OCI-LY3 (cell line): ENCODE data around the gene RPS6KC1.

Source experiments
- H2AFZ ChIP-seq: fragments of 200-600, 300-600 bp; shearing (Covaris generic); 2 replicates; pipeline ENCODE4 v1.6.0; 2014; ENCODE audit warnings: antibody characterized with exemption, low read depth, low read length
- H3K27ac ChIP-seq: fragments of 200-600, 300-600 bp; sonication (generic); 2 replicates; pipeline ENCODE4 v1.5.1; 2014; ENCODE audit warnings: mild to moderate bottlenecking, low read length, moderate library complexity, mixed read lengths
- H3K27me3 ChIP-seq: fragments of 200-600, 300-600 bp; sonication (generic); 2 replicates; pipeline ENCODE4 v1.6.1; 2014; ENCODE audit warnings: low read depth, low read length, mixed read lengths
- H3K36me3 ChIP-seq: fragments of 200-600, 300-600 bp; sonication (generic); replicated peaks from 2 replicates; pipeline ENCODE3; 2014; ENCODE audit warnings: low read depth, low read length, mixed read lengths
- H3K4me1 ChIP-seq: fragments of 300-600, 200-600 bp; sonication (generic); 2 replicates; pipeline ENCODE4 v1.6.1; 2014; ENCODE audit warnings: low read length, mixed read lengths
- H3K4me2 ChIP-seq: fragments of 200-600, 300-600 bp; sonication (generic); 2 replicates; pipeline ENCODE4 v1.6.1; 2014; ENCODE audit warnings: low read length, mixed read lengths
- H3K4me3 ChIP-seq: fragments of 300-600, 200-600 bp; sonication (generic); 2 replicates; pipeline ENCODE4 v1.5.1; 2014; ENCODE audit warnings: antibody characterized with exemption, mild to moderate bottlenecking, low read length, moderate library complexity
- H3K79me2 ChIP-seq: fragments of 300-600, 200-600 bp; shearing (Covaris generic); 2 replicates; pipeline ENCODE4 v1.6.1; 2014; ENCODE audit warnings: mild to moderate bottlenecking, low read length, mixed read lengths
- H3K9ac ChIP-seq: fragments of 300-600, 200-600 bp; shearing (Covaris generic); 2 replicates; pipeline ENCODE4 v1.6.0; 2014; ENCODE audit warnings: mild to moderate bottlenecking, low read length, moderate library complexity
- H3K9me3 ChIP-seq: fragments of 200-600, 300-600 bp; shearing (Covaris generic); 2 replicates; pipeline ENCODE4 v1.6.1; 2014; ENCODE audit warnings: low read length, mixed read lengths; ENCODE audit not compliant: insufficient read depth
- H4K20me1 ChIP-seq: fragments of 200-600, 300-600 bp; sonication (generic); 2 replicates; pipeline ENCODE4 v1.6.1; 2016; ENCODE audit warnings: low read length, mixed read lengths; ENCODE audit not compliant: insufficient read depth
- CTCF ChIP-seq: fragments of 200-600, 300-600 bp; sonication (generic); IDR thresholded peaks from 2 replicates; pipeline ENCODE4 v1.5.1; 2014; ENCODE audit warnings: antibody characterized with exemption, low read length, low read depth
- EZH2phosphoT487 ChIP-seq: fragments of 200-600 bp; shearing (Covaris generic); IDR thresholded peaks from 2 replicates; pipeline ENCODE4 v1.6.1; 2018; ENCODE audit warnings: antibody characterized with exemption, mixed run types, low read depth

The RPS6KC1 gene

GRCh38 chr1:213291526-213291925 lies 240.5 kb downstream of the RPS6KC1 start:
- TF ChIP-seq EZH2phosphoT487 (no peak), CTCF (no peak)
- H3K79me2 ChIP-seq = no peaks in the 10 kb centered on the region
- H3K4me1 ChIP-seq = no peaks in the 10 kb centered on the region
- no peak overlapping the region for H3K27ac ChIP-seq
- H3K9ac ChIP-seq = no peak overlapping the region
- no peak overlapping the region for H2AFZ ChIP-seq
- no peaks in the 10 kb centered on the region for H3K27me3 ChIP-seq
- H3K36me3 ChIP-seq = no peaks in the 10 kb centered on the region
- no peaks in the 10 kb centered on the region for H4K20me1 ChIP-seq
- H3K4me2 ChIP-seq = no peak overlapping the region
- H3K9me3 ChIP-seq = no peaks in the 10 kb centered on the region
- H3K4me3 ChIP-seq = no peak overlapping the region

GRCh38 chr1:213292614-213293013 lies 241.6 kb downstream of the RPS6KC1 start:
- H4K20me1 ChIP-seq = no peaks in the 10 kb centered on the region
- no peak overlapping the region for H3K4me2 ChIP-seq
- H3K79me2 ChIP-seq = no peaks in the 10 kb centered on the region
- TF ChIP-seq EZH2phosphoT487 (no peak), CTCF (no peak)
- H3K27me3 ChIP-seq = no peaks in the 10 kb centered on the region
- H3K9ac ChIP-seq = no peak overlapping the region
- H3K4me1 ChIP-seq = no peaks in the 10 kb centered on the region
- no peak overlapping the region for H3K27ac ChIP-seq
- peaks cover 5% of the 10 kb centered on the region for H3K36me3 ChIP-seq
- no peaks in the 10 kb centered on the region for H3K9me3 ChIP-seq
- no peak overlapping the region for H3K4me3 ChIP-seq
- H2AFZ ChIP-seq = no peak overlapping the region

- H3K9ac ChIP-seq = no peak overlapping the region
- H3K79me2 ChIP-seq = no peaks in the 10 kb centered on the region
- TF ChIP-seq EZH2phosphoT487 (no peak), CTCF (no peak)
- no peaks in the 10 kb centered on the region for H3K9me3 ChIP-seq
- H3K4me2 ChIP-seq = no peak overlapping the region
- H3K4me3 ChIP-seq = no peak overlapping the region
- H4K20me1 ChIP-seq = no peaks in the 10 kb centered on the region
- H3K4me1 ChIP-seq = no peaks in the 10 kb centered on the region
- H3K36me3 ChIP-seq = peaks cover 8% of the 10 kb centered on the region
- no peak overlapping the region for H3K27ac ChIP-seq
- no peak overlapping the region for H2AFZ ChIP-seq
- no peaks in the 10 kb centered on the region for H3K27me3 ChIP-seq
Measured at GRCh38 chr1:213295860-213296259, 244.8 kb downstream of the RPS6KC1 start.

- Histone ChIP-seq H3K4me1 (no peaks in the 10 kb centered on the region), H3K79me2 (no peaks in the 10 kb centered on the region), H3K36me3 (peaks cover 8% of the 10 kb centered on the region), H3K9me3 (no peaks in the 10 kb centered on the region), H3K4me2 (no peak overlapping the region), H3K9ac (no peak overlapping the region), H3K4me3 (no peak overlapping the region), H3K27ac (no peak overlapping the region), H4K20me1 (no peaks in the 10 kb centered on the region), H3K27me3 (no peaks in the 10 kb centered on the region), H2AFZ (no peak overlapping the region)
- TF ChIP-seq EZH2phosphoT487 = no peak
- TF ChIP-seq CTCF = no peak
Measured at GRCh38 chr1:213296558-213296957, 245.5 kb downstream of the RPS6KC1 start.
